CD14-positive monocyte (primary cell): ENCODE measurements around the gene CBLIF. TPM values are rescaled to one million over a fixed set of nuclear protein-coding genes. Genes with fewer than 3 reads are reported as not detected.

Source experiments
- DNase-seq, 3 donors: peaks; one replicate each; pipeline ENCODE4 v3.0.0-alpha.2; 2011 to 2022
- H2AFZ ChIP-seq: 2 replicates; pipeline ENCODE4 v1.6.0; 2012; ENCODE audit warnings: mild to moderate bottlenecking, low read depth, low read length, inconsistent platforms; ENCODE audit not compliant: insufficient read depth, poor library complexity, severe bottlenecking
- H3K27ac ChIP-seq, 2 donors: 1 replicate in 1 of 2; 2 replicates in 1 of 2; pipeline ENCODE4 v1.5.1; 2012 to 2013; ENCODE audit warnings: low read length in 2 of 2, control low read depth in 1 of 2, inconsistent platforms in 1 of 2, low read depth in 1 of 2, mild to moderate bottlenecking in 1 of 2
- H3K27me3 ChIP-seq, 2 donors: one replicate each; pipeline versions ENCODE4 v1.6.0 to v1.6.1; 2011 to 2013; ENCODE audit warnings: low read length in 2 of 2; ENCODE audit not compliant: control insufficient read depth in 2 of 2, insufficient read depth in 2 of 2
- H3K36me3 ChIP-seq, 2 donors: replicated peaks in 1 of 2; 1 replicate in 1 of 2; 2 replicates in 1 of 2; pipeline versions ENCODE4 v1.5.1 to v1.6.1; 2012 to 2013; ENCODE audit warnings: low read length in 2 of 2, control low read depth in 1 of 2, inconsistent platforms in 1 of 2, mild to moderate bottlenecking in 1 of 2; ENCODE audit not compliant: insufficient read depth in 2 of 2, control insufficient read depth in 1 of 2
- H3K4me1 ChIP-seq, 2 donors: 1 replicate in 1 of 2; 2 replicates in 1 of 2; pipeline versions ENCODE4 v1.5.1 to v1.6.1; 2012 to 2013; ENCODE audit warnings: low read length in 2 of 2, control low read depth in 1 of 2, inconsistent platforms in 1 of 2, mild to moderate bottlenecking in 1 of 2, moderate library complexity in 1 of 2; ENCODE audit not compliant: insufficient read depth in 2 of 2, control insufficient read depth in 1 of 2
- H3K4me2 ChIP-seq: replicated peaks from 2 replicates; pipeline ENCODE3; 2012; ENCODE audit warnings: low read length, moderate library complexity, mild to moderate bottlenecking; ENCODE audit not compliant: poor library complexity, severe bottlenecking; ENCODE audit errors: extremely low read depth
- H3K4me3 ChIP-seq, 3 experiments: fragments of 200-600 bp in 1 of 3; sonication (generic) in 1 of 3; replicated peaks in 1 of 3; 1 replicate in 2 of 3; 2 replicates in 1 of 3; pipeline ENCODE4 v1.5.1; 2011 to 2013; ENCODE audit warnings: low read length in 3 of 3, mild to moderate bottlenecking in 3 of 3, control low read depth in 2 of 3, low read depth in 2 of 3, inconsistent platforms in 1 of 3, moderate library complexity in 1 of 3
- H3K79me2 ChIP-seq: 2 replicates; pipeline ENCODE4 v1.6.0; 2012; ENCODE audit warnings: mild to moderate bottlenecking, control low read depth, inconsistent platforms, low read length, moderate library complexity; ENCODE audit not compliant: insufficient read depth
- H3K9ac ChIP-seq: 2 replicates; pipeline ENCODE4 v1.6.0; 2017; ENCODE audit warnings: low read length, mild to moderate bottlenecking; ENCODE audit not compliant: insufficient read depth, poor library complexity, severe bottlenecking
- H3K9me3 ChIP-seq, 2 donors: replicated peaks in 1 of 2; 1 replicate in 1 of 2; 2 replicates in 1 of 2; pipeline versions ENCODE4 v1.5.1 to v1.6.1; 2012 to 2013; ENCODE audit warnings: low read length in 2 of 2, control low read depth in 1 of 2; ENCODE audit not compliant: control insufficient read depth in 1 of 2, insufficient read depth in 1 of 2
- H4K20me1 ChIP-seq: 2 replicates; pipeline ENCODE4 v1.6.0; 2012; ENCODE audit warnings: mild to moderate bottlenecking, low read length, control low read depth, moderate library complexity; ENCODE audit not compliant: insufficient read depth
- H3K27ac Mint-ChIP-seq, 7 donors: one replicate each; pipeline ENCODE4 v1.8.0; 2020; ENCODE audit warnings: mild to moderate bottlenecking in 7 of 7, mixed read lengths in 7 of 7, moderate library complexity in 6 of 7, inconsistent platforms in 2 of 7
- H3K27me3 Mint-ChIP-seq, 3 donors: one replicate each; pipeline ENCODE4 v1.8.0; 2021 to 2022; ENCODE audit warnings: low read depth in 3 of 3, mild to moderate bottlenecking in 3 of 3, mixed read lengths in 3 of 3, moderate library complexity in 3 of 3, inconsistent platforms in 1 of 3
- H3K36me3 Mint-ChIP-seq, 2 donors: one replicate each; pipeline ENCODE4 v1.8.0; 2020; ENCODE audit warnings: mixed read lengths in 2 of 2, inconsistent platforms in 1 of 2, mild to moderate bottlenecking in 1 of 2
- H3K4me1 Mint-ChIP-seq: one replicate; pipeline ENCODE4 v1.8.0; 2020; ENCODE audit warnings: mild to moderate bottlenecking, mixed read lengths
- H3K4me3 Mint-ChIP-seq, 2 donors: one replicate each; pipeline ENCODE4 v1.8.0; 2020; ENCODE audit warnings: mild to moderate bottlenecking in 2 of 2, mixed read lengths in 2 of 2, moderate library complexity in 1 of 2
- H3K9me3 Mint-ChIP-seq, 7 donors: one replicate each; pipeline ENCODE4 v1.8.0; 2020 to 2022; ENCODE audit warnings: mixed read lengths in 7 of 7, mild to moderate bottlenecking in 6 of 7, moderate library complexity in 6 of 7, inconsistent platforms in 2 of 7
- CTCF ChIP-seq: fragments of 200-600 bp; IDR thresholded peaks from one replicate; pipeline ENCODE4 v1.8.0; 2022; ENCODE audit warnings: antibody characterized with exemption, mild to moderate bottlenecking
- WGBS: methylation state at CpG from one replicate; pipeline ENCODE4 v1.1.5; 2013; ENCODE audit warnings: missing lambda C conversion rate; ENCODE audit not compliant: insufficient coverage; 5-methylcytosine and 5-hydroxymethylcytosine counted together
- intact Hi-C, 2 donors: fragments of 100-400 bp; cut with micrococcal nuclease; formaldehyde crosslinking; loops; one replicate each; pipeline versions ENCODE4 v1.15.0 to v1.15.1; 2023
- polyA plus RNA-seq, 3 donors: library from polyadenylated mRNA; depleted of rRNA in 1 of 3; unstranded in 2 of 3; stranded (reverse) in 1 of 3; fragments of 300-500 nt in 2 of 3; fragments of >200 nt in 1 of 3; fragmentation: Illumina TruSeq in 2 of 3; gene quantifications; 1 replicate in 2 of 3; 2 replicates in 1 of 3; pipeline ENCODE4 v1.2.3, GENCODE V29; 2012 to 2021

Gene CBLIF
- polyA plus RNA-seq, 3 donors: not detected

GRCh38 chr11:59877325-59877724 is 32.0 kb upstream of the CBLIF start:
- intact Hi-C loops: no loop called here
- Histone ChIP-seq H4K20me1 (no peaks in the 10 kb centered on the region), H3K9me3 (no peaks in the 10 kb centered on the region), H3K36me3 (no peaks in the 10 kb centered on the region), H3K4me3 (no peak overlapping the region), H2AFZ (no peak overlapping the region), H3K4me2 (no peak overlapping the region), H3K4me1 (no peaks in the 10 kb centered on the region), H3K27ac (no peak overlapping the region), H3K27me3 (no peaks in the 10 kb centered on the region), H3K9ac (no peak overlapping the region), H3K79me2 (no peaks in the 10 kb centered on the region)
- H3K27me3 Mint-ChIP-seq: no peaks in the 10 kb centered on the region
- no peaks in the 10 kb centered on the region for H3K4me1 Mint-ChIP-seq
- TF ChIP-seq CTCF: no peak
- H3K27ac Mint-ChIP-seq: no peak overlapping the region
- H3K36me3 Mint-ChIP-seq: no peaks in the 10 kb centered on the region
- peaks cover 0 to 2% (median 0%) of the 10 kb centered on the region in 7 donors for H3K9me3 Mint-ChIP-seq
- DNase-seq: no peak
- no peak overlapping the region for H3K4me3 Mint-ChIP-seq

- no peaks in the 10 kb centered on the region for H3K9me3 ChIP-seq
- H3K79me2 ChIP-seq: no peaks in the 10 kb centered on the region
- no peak for DNase-seq
- no peaks in the 10 kb centered on the region for H3K27me3 ChIP-seq
- intact Hi-C loops: no loop called here
- H3K4me3 ChIP-seq: no peak overlapping the region
- Mint-ChIP-seq H3K27me3 (no peaks in the 10 kb centered on the region), H3K27ac (no peak overlapping the region), H3K9me3 (peaks cover under 1 to 5% (median 2%) of the 10 kb centered on the region in 7 donors), H3K4me1 (no peaks in the 10 kb centered on the region), H3K36me3 (no peaks in the 10 kb centered on the region), H3K4me3 (no peak overlapping the region)
- WGBS: no CpG with 5 or more reads among the region's 9 CpGs
- no peak for TF ChIP-seq CTCF
- no peaks in the 10 kb centered on the region for H4K20me1 ChIP-seq
- no peaks in the 10 kb centered on the region for H3K4me1 ChIP-seq
- H3K4me2 ChIP-seq: no peak overlapping the region
- no peaks in the 10 kb centered on the region for H3K36me3 ChIP-seq
- H3K9ac ChIP-seq: no peak overlapping the region
- no peak overlapping the region for H2AFZ ChIP-seq
- no peak overlapping the region for H3K27ac ChIP-seq
Measured at GRCh38 chr11:59875856-59876519, 30.7 kb upstream of the CBLIF start.
